Kidney capillary endothelial cell (primary cell): ENCODE results near the gene SHANK1.
"Not testable (repeated sequence)": the region's sequence is repeated elsewhere in the genome, so short reads cannot be mapped to it uniquely, and the experiment has no call there.

Experiments
- DNase-seq: peaks from one replicate; pipeline ENCODE4 v3.0.0-alpha.2; 2018; ENCODE audit warnings: low spot score

The SHANK1 gene

DNA sequence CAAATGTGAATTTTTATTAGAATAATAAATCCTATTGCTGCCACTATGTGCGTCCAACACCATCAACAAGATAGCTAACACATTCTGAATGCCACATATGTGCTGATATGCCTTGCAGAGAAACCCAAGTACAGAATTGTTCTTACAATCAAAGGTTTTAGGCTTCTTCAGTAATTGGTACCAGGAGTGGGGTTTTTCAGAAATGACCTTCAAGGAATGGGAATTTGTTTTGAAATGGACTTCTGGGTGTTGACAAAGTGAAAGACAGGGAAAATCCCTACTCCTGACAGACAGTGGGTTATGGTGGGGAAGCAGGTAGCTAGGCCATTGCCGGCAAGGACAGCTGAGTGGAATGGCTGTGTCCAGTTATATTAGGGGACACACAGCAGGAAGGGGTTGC lies 85.6 kb downstream of the SHANK1 start:
- no peak for DNase-seq

DNA sequence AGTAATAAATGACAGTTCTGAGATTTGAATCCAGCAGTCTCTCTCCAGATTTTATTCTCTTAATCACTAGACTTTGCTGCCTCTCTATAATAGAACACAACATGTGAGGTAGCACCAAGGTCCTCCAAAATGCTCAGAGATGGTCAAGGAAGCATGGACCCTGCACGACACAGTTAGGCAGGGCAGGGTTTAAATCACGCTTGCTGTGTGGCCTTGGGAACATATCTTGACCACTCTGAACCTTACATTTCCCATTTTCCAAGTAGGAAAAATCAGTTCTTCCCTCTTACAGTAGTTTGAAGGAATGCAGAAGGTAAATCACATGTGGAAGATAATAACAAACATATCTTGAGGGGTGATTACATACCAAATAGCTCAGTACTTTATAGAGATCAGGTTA lies 86.2 kb downstream of the SHANK1 start:
- DNase-seq: no peak

- no peak for DNase-seq
Observed at GRCh38 chr19:50632151-50632835, 87.3 kb downstream of the SHANK1 start.

DNA sequence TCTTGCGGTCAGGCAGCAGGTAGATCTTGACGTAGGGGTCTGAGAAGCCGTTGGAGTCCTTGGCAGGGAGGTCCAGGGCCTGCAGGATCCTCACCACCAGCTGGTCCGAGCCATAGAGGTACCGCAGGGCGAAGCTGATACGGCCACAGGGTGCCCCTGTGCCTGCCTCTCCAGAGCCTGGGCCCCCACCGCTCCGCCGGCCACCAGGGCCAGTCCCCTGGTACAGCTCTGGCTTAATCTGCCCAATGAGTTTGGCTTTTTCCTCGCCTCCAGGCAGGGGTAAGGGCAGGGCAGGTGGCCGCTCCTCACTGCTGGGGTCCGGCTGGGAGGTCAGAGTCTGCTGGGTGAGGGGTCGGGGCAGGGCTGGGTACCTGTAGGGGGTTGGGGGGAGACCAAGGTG lies 89.8 kb downstream of the SHANK1 start:
- no peak for DNase-seq

DNA sequence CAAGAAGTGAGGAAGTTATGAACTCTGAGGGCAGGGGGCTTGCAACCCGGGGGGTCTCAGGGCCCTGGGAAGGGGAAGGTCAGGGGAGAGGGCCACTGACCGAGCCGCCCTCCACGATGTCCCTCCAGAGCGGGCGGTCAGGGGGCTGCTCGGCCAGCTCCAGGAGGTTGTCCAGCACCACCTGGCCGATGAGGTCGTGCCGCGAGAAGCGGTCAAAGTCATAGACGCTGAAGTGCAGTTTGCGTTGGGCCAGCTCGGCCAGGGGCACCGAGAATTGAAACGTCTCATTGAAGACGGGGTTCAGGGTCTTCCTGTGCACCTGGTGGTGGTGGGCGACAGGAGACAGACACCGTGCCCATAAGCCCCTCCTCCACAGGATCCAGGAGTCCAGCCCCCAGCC lies 90.4 kb downstream of the SHANK1 start:
- DNase-seq: no peak

DNA sequence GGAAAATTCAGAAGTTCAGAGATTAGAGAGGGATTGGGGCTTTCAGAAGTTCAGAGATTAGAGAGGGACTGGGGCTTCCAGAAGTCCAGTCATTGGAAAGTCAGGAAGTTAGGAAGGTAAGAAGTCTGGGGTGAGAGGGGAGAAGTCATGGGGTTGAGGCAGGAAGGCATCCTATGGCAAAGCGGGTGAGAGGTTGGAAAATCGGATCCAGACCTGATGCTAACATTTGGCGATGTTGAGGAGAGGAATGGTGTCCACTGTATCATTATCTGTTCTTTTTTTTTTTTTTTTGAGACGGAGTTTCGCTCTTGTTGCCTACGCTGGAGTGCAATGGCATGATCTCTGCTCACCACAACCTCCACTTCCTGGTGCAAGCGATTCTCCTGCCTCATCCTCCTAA lies 91.1 kb downstream of the SHANK1 start:
- DNase-seq: no peak

- DNase-seq: no peak
Observed at GRCh38 chr19:50628146-50628545, 91.5 kb downstream of the SHANK1 start.

DNA sequence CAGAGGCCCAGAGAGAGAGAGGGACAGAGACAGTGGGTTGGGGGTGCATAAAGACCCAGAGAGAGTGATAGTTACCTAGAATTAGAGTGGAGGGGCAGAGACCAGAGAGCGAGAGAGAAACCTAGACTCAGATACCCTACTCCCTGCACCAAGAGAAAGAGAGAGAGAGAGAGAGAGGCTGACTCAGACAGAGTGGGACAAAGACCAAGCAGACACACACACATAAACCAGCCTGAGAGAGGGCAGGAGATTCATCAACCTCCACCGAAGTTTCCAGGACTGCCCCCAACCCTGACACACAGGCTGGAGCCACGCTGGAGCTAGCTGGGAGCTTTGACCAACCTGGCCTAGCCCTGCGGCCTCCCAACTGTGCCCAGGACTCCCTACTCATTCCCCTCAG lies 92.8 kb downstream of the SHANK1 start:
- DNase-seq: no peak

DNA sequence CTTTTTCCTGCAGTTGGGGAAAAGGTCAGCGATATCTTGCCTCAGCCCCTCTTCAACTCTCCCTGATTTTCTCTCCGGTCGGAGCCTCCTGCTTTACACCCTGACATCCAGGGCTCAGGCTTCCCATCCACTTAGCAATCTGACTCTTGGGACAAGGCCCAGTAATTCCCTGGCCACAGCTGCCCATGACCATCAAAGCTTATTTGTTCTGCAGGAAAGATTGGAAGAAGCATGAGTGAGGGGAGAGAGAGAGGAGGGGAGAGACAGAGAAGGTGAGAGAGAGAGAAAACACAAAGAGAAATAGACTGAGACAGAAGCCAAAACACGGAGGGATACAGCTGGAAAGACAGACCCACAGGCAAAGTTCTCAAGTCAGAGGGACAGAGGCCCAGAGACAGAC lies 93.6 kb downstream of the SHANK1 start:
- no peak for DNase-seq

DNA sequence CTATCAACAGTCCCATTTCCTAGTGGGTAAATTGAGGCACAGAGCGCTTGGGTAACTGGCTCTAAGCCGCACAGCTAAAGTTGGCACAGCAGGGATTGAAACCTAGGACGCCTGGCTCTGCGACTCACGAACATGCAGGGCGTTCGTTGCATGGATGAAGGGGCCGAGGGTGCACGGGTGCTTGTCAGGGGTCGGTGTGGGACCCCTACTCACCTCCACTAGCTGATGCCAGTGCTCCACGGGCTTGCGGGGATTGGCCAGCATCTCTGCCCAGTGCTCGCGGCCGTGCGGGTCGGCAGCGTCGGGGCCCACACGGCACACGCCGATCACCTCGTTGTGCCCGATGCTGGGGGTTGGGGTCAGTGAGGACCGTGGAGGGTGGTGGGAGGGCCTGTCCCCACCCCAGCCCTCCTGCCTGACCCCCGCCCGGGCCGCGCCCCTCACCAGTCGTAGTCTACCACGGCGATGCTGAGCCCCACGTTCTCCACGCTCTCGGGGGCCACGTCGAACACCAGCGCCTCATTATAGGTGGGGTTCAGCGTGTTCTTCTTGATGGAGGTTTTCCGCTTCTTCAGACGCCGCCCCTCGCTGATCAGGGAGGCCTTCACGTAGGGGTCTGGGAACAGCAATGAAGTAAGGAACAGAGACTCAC lies 94.5 kb downstream of the SHANK1 start:
- DNase-seq: no peak

DNA sequence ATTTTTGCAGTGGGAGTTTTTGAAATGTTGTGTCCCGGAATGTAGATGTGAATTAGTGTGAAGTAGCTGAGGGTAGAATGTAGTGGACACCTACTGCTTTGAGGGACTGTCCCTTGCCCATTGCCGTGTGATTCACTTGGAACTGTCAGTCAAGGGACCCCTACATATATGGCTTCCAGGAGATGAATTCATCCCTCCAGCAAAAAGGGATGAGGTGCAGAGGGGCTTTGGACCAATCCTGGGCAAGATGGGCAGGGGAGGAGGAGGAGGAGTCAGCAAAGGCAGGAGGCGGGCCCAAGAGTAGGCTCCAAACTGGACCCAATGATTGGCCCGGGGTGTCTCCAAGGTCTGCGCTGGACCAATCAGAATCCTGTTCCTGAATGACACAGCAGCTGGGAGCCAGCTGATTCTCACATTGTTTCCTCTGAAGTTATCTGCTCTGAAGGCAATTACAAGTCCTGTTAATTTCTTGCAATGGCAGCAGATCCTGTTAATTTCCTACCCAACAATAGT lies 99.2 kb downstream of the SHANK1 start:
- DNase-seq: not testable (repeated sequence)

GRCh38 chr19:50619184-50619583 lies 100.4 kb downstream of the SHANK1 start:
- not testable (repeated sequence) for DNase-seq

GRCh38 chr19:50618379-50618778 lies 101.2 kb downstream of the SHANK1 start:
- DNase-seq: not testable (repeated sequence)

DNA sequence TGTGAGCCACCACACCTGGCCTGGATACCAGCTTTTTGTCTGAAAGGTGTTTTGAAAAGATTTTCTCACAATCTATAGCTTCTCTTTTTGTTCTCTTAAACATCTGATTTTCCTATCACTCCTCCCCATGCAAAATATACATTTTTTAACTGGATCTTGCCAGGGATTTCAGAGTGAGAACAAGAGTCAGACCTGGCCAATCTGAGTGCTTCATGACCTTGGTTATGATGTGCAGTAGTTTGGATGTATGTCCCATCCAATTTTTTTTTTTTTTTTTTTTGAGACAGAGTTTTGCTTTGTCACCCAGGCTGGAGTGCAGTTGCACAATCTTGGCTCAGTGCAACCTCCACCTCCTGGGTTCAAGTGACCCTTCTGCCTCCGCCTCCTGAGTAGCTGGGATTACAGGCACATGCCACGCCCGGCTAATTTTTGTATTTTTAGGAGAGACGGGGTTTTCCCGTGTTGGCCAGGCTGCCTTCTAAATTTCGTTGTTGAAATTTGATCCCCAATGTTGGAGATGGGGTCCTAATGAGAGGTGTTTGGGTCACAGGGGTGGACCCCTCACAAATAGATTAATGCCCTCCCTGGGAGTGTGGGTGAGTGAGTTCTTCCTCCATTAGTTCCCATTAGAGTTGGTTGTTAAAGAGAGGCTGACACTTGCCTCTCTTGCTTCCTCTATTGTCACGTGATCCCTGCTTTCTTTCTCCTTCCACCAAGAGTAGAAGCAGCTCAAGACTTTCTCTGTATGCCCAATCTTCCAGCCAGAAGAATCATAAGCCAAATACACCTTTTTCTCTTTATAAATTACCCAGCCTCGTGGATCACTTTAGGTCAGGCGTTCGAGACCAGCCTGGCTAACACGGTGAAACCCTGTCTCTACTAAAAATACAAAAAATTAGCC lies 106.8 kb downstream of the SHANK1 start:
- DNase-seq: not testable (repeated sequence)
